ENCODE measurements around the gene ABHD14A. TPM values are rescaled to one million over a fixed set of nuclear protein-coding genes. Genes with fewer than 3 reads are reported as not detected.

The ABHD14A gene
- polyA plus RNA-seq, 1 donor (not counting 4 experiments of a cell fraction or from before 2014, with no cell fraction given): 6.9 TPM

- no peak overlapping the region for H2AFZ ChIP-seq (ENCODE audit: control insufficient read depth, low read length)
- H3K4me2 ChIP-seq (ENCODE audit: control insufficient read depth, extremely low read depth, insufficient read depth, low read depth, low read length): no peak overlapping the region
- no peaks in the 10 kb centered on the region for H3K27me3 ChIP-seq (ENCODE audit: control insufficient read depth, extremely low read depth, insufficient read depth, low read length)
- TF ChIP-seq, protein P1, sequence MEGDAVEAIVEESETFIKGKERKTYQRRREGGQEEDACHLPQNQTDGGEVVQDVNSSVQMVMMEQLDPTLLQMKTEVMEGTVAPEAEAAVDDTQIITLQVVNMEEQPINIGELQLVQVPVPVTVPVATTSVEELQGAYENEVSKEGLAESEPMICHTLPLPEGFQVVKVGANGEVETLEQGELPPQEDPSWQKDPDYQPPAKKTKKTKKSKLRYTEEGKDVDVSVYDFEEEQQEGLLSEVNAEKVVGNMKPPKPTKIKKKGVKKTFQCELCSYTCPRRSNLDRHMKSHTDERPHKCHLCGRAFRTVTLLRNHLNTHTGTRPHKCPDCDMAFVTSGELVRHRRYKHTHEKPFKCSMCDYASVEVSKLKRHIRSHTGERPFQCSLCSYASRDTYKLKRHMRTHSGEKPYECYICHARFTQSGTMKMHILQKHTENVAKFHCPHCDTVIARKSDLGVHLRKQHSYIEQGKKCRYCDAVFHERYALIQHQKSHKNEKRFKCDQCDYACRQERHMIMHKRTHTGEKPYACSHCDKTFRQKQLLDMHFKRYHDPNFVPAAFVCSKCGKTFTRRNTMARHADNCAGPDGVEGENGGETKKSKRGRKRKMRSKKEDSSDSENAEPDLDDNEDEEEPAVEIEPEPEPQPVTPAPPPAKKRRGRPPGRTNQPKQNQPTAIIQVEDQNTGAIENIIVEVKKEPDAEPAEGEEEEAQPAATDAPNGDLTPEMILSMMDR (optimal IDR thresholded peaks at IDR 0.05 in 1 of 3, IDR thresholded peaks at IDR 0.05 in 1 of 3, conservative IDR thresholded peaks at IDR 0.05 in 1 of 3; ENCODE audit: extremely low read depth in 1 of 3, insufficient read depth in 2 of 3, low read length in 3 of 3): no peak
- TF ChIP-seq EZH2 (IDR thresholded peaks at IDR 0.05; ENCODE audit: low read length): no peak
- H3K4me1 ChIP-seq (ENCODE audit: control insufficient read depth, extremely low read depth, insufficient read depth, low read length): peaks cover 26% of the 10 kb centered on the region
- H3K36me3 ChIP-seq (ENCODE audit: control insufficient read depth in 2 of 2, extremely low read depth in 1 of 2, insufficient read depth in 2 of 2, low read length in 2 of 2): no peaks in the 10 kb centered on the region
- H3K9ac ChIP-seq (ENCODE audit: control insufficient read depth, extremely low read depth, insufficient read depth, low read length): no peak overlapping the region
- H3K9me1 ChIP-seq (ENCODE audit: control insufficient read depth, extremely low read depth, insufficient read depth, low read length): no peaks in the 10 kb centered on the region
- H3K79me2 ChIP-seq (ENCODE audit: control insufficient read depth, insufficient read depth, low read length): no peaks in the 10 kb centered on the region
- peaks cover 3% of the 10 kb centered on the region for H3K9me3 ChIP-seq (ENCODE audit: control insufficient read depth, low read depth, low read length)
- DNase-seq (ENCODE audit: low read depth, low spot score) (no peak), FAIRE-seq (no peak)
- no peak overlapping the region for H3K4me3 ChIP-seq (ENCODE audit: control insufficient read depth in 2 of 3, extremely low read depth in 1 of 3, insufficient read depth in 2 of 3, low read depth in 1 of 3, low read length in 3 of 3)
- dilution Hi-C loops (cut with MboI; ENCODE audit: extremely low pct_ligation_motif_present, low sequenced_read_pairs): no loop called here
- H3K27ac ChIP-seq (ENCODE audit: control insufficient read depth, insufficient read depth, low read length): no peak overlapping the region
- no peaks in the 10 kb centered on the region for H4K20me1 ChIP-seq (ENCODE audit: control insufficient read depth, extremely low read depth, insufficient read depth, low read length)
Observed at GRCh38 chr3:52028572-52028971, 53.7 kb downstream of the ABHD14A start.

DNA sequence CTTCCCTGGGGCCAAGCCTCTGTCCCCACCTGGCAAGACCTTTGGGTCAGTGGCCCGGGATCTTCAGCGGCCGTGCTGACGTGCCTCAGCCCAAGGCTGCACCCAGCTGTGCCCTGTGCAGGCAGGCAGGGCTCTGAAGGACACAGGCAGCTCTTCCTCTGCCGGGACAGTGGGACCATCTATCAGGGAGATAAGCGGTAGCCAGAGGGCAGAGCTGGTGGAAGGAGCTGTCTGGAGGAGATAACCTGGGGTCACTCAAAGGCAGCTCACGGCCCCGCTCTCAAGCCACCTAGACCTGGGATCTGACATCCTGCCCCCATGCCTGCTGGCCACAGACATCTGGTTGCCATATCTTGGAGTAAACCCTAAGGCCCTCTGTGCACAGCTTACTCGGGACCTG lies 54.2 kb downstream of the ABHD14A start:
- no peaks in the 10 kb centered on the region for H3K79me2 ChIP-seq (ENCODE audit: control insufficient read depth, insufficient read depth, low read length)
- H3K9ac ChIP-seq (ENCODE audit: control insufficient read depth, extremely low read depth, insufficient read depth, low read length): no peak overlapping the region
- no peak overlapping the region for H3K27ac ChIP-seq (ENCODE audit: control insufficient read depth, insufficient read depth, low read length)
- H3K27me3 ChIP-seq (ENCODE audit: control insufficient read depth, extremely low read depth, insufficient read depth, low read length): no peaks in the 10 kb centered on the region
- peaks cover 3% of the 10 kb centered on the region for H3K9me3 ChIP-seq (ENCODE audit: control insufficient read depth, low read depth, low read length)
- no peak overlapping the region for H3K4me3 ChIP-seq (ENCODE audit: control insufficient read depth in 2 of 3, extremely low read depth in 1 of 3, insufficient read depth in 2 of 3, low read depth in 1 of 3, low read length in 3 of 3)
- dilution Hi-C loops (cut with MboI; ENCODE audit: extremely low pct_ligation_motif_present, low sequenced_read_pairs): no loop called here
- DNase-seq (ENCODE audit: low read depth, low spot score) (no peak), FAIRE-seq (no peak)
- H4K20me1 ChIP-seq (ENCODE audit: control insufficient read depth, extremely low read depth, insufficient read depth, low read length): no peaks in the 10 kb centered on the region
- no peak for TF ChIP-seq EZH2 (IDR thresholded peaks at IDR 0.05; ENCODE audit: low read length)
- H3K4me1 ChIP-seq (ENCODE audit: control insufficient read depth, extremely low read depth, insufficient read depth, low read length): peaks cover 26% of the 10 kb centered on the region
- no peak overlapping the region for H3K4me2 ChIP-seq (ENCODE audit: control insufficient read depth, extremely low read depth, insufficient read depth, low read depth, low read length)
- H3K9me1 ChIP-seq (ENCODE audit: control insufficient read depth, extremely low read depth, insufficient read depth, low read length): no peaks in the 10 kb centered on the region
- no peaks in the 10 kb centered on the region for H3K36me3 ChIP-seq (ENCODE audit: control insufficient read depth in 2 of 2, extremely low read depth in 1 of 2, insufficient read depth in 2 of 2, low read length in 2 of 2)
- no peak overlapping the region for H2AFZ ChIP-seq (ENCODE audit: control insufficient read depth, low read length)

- no peak for TF ChIP-seq EZH2 (IDR thresholded peaks at IDR 0.05; ENCODE audit: low read length)
- TF ChIP-seq, protein P1 (optimal IDR thresholded peaks at IDR 0.05 in 1 of 3, IDR thresholded peaks at IDR 0.05 in 1 of 3, conservative IDR thresholded peaks at IDR 0.05 in 1 of 3; ENCODE audit: extremely low read depth in 1 of 3, insufficient read depth in 2 of 3, low read length in 3 of 3): no peak
- FAIRE-seq (no peak), DNase-seq (ENCODE audit: low read depth, low spot score) (no peak)
- no peaks in the 10 kb centered on the region for H4K20me1 ChIP-seq (ENCODE audit: control insufficient read depth, extremely low read depth, insufficient read depth, low read length)
- H3K79me2 ChIP-seq (ENCODE audit: control insufficient read depth, insufficient read depth, low read length): no peaks in the 10 kb centered on the region
- H3K4me3 ChIP-seq (ENCODE audit: control insufficient read depth in 2 of 3, extremely low read depth in 1 of 3, insufficient read depth in 2 of 3, low read depth in 1 of 3, low read length in 3 of 3): no peak overlapping the region
- H3K27ac ChIP-seq (ENCODE audit: control insufficient read depth, insufficient read depth, low read length): no peak overlapping the region
- H3K9me1 ChIP-seq (ENCODE audit: control insufficient read depth, extremely low read depth, insufficient read depth, low read length): no peaks in the 10 kb centered on the region
- H3K36me3 ChIP-seq (ENCODE audit: control insufficient read depth in 2 of 2, extremely low read depth in 1 of 2, insufficient read depth in 2 of 2, low read length in 2 of 2): no peaks in the 10 kb centered on the region
- dilution Hi-C loops (cut with MboI; ENCODE audit: extremely low pct_ligation_motif_present, low sequenced_read_pairs): no loop called here
- H3K9ac ChIP-seq (ENCODE audit: control insufficient read depth, extremely low read depth, insufficient read depth, low read length): no peak overlapping the region
- H2AFZ ChIP-seq (ENCODE audit: control insufficient read depth, low read length): no peak overlapping the region
- H3K27me3 ChIP-seq (ENCODE audit: control insufficient read depth, extremely low read depth, insufficient read depth, low read length): no peaks in the 10 kb centered on the region
- H3K9me3 ChIP-seq (ENCODE audit: control insufficient read depth, low read depth, low read length): peaks cover 3% of the 10 kb centered on the region
- H3K4me1 ChIP-seq (ENCODE audit: control insufficient read depth, extremely low read depth, insufficient read depth, low read length): peaks cover 26% of the 10 kb centered on the region
- no peak overlapping the region for H3K4me2 ChIP-seq (ENCODE audit: control insufficient read depth, extremely low read depth, insufficient read depth, low read depth, low read length)
Observed at GRCh38 chr3:52029535-52029934, 54.7 kb downstream of the ABHD14A start.

Data from keratinocyte (primary cell).